OCI-LY1 (cell line): ENCODE results near the gene HDDC2.

Experiments
- H2AFZ ChIP-seq: fragments of 200-600 bp; sonication (generic), shearing (Covaris generic); 2 replicates; pipeline ENCODE4 v1.6.0; 2014; ENCODE audit warnings: antibody characterized with exemption, mild to moderate bottlenecking, low read length
- H3F3A ChIP-seq: fragments of 200-600 bp; sonication (generic), shearing (Covaris generic); 2 replicates; pipeline ENCODE4 v1.6.0; 2014; ENCODE audit warnings: mild to moderate bottlenecking, antibody characterized with exemption, low read length, moderate library complexity; ENCODE audit not compliant: insufficient read depth
- H3K27ac ChIP-seq: fragments of 200-600 bp; sonication (generic); 2 replicates; pipeline ENCODE4 v1.5.1; 2014; ENCODE audit warnings: low read length, mixed run types, mild to moderate bottlenecking, low read depth; ENCODE audit not compliant: poor library complexity, severe bottlenecking
- H3K27me3 ChIP-seq: fragments of 200-600 bp; sonication (generic); 2 replicates; pipeline ENCODE4 v1.6.0; 2014; ENCODE audit warnings: antibody characterized with exemption, mild to moderate bottlenecking, low read length, moderate library complexity; ENCODE audit not compliant: insufficient read depth
- H3K36me3 ChIP-seq: fragments of 200-600 bp; sonication (generic); 2 replicates; pipeline ENCODE4 v1.6.1; 2014; ENCODE audit warnings: mild to moderate bottlenecking, antibody characterized with exemption, low read length, moderate library complexity, mixed read lengths; ENCODE audit not compliant: insufficient read depth
- H3K4me1 ChIP-seq: fragments of 200-600 bp; sonication (generic); 2 replicates; pipeline ENCODE4 v1.5.1; 2014; ENCODE audit warnings: mild to moderate bottlenecking, low read length, moderate library complexity; ENCODE audit not compliant: insufficient read depth, severe bottlenecking
- H3K4me2 ChIP-seq: fragments of 200-600 bp; sonication (generic), shearing (Covaris generic); 2 replicates; pipeline ENCODE4 v1.6.1; 2014; ENCODE audit warnings: low read length
- H3K4me3 ChIP-seq: fragments of 200-600 bp; sonication (generic); 2 replicates; pipeline ENCODE4 v1.5.1; 2014; ENCODE audit warnings: low read length, low read depth, mild to moderate bottlenecking, mixed read lengths; ENCODE audit not compliant: poor library complexity, severe bottlenecking
- H3K79me2 ChIP-seq: fragments of 200-600 bp; shearing (Covaris generic); 2 replicates; pipeline ENCODE4 v1.6.1; 2016; ENCODE audit warnings: mixed run types, low read length, mixed read lengths; ENCODE audit not compliant: insufficient read depth
- H3K9ac ChIP-seq: fragments of 200-600 bp; sonication (generic), shearing (Covaris generic); 2 replicates; pipeline ENCODE4 v1.6.1; 2014; ENCODE audit warnings: mild to moderate bottlenecking, low read length, mixed read lengths
- H3K9me2 ChIP-seq: fragments of 200-600 bp; sonication (generic), shearing (Covaris generic); 2 replicates; pipeline ENCODE4 v1.6.1; 2014; ENCODE audit warnings: low read depth, mild to moderate bottlenecking, low read length, mixed read lengths
- H3K9me3 ChIP-seq: fragments of 200-600 bp; shearing (Covaris generic); 2 replicates; pipeline ENCODE4 v1.6.1; 2014; ENCODE audit warnings: low read length, mixed read lengths
- H4K20me1 ChIP-seq: fragments of 200-600 bp; sonication (generic), shearing (Covaris generic); 2 replicates; pipeline ENCODE4 v1.6.0; 2016; ENCODE audit warnings: mild to moderate bottlenecking, low read length; ENCODE audit not compliant: insufficient read depth
- EZH2 ChIP-seq: fragments of 200-600 bp; sonication (generic), shearing (Covaris generic); IDR thresholded peaks from 2 replicates; pipeline ENCODE4 v1.8.0; 2017; ENCODE audit warnings: borderline replicate concordance, mixed run types, mild to moderate bottlenecking, antibody characterized with exemption, low read length, moderate library complexity, mixed read lengths
- TF ChIP-seq, protein P1 (sequence below): fragments of 200-600 bp; sonication (generic), shearing (Covaris generic); IDR thresholded peaks from 2 replicates; pipeline ENCODE4 v1.5.1; 2017; ENCODE audit warnings: mild to moderate bottlenecking, antibody characterized with exemption, low read length, moderate library complexity, mixed read lengths

Gene HDDC2

GRCh38 chr6:125300992-125301434 lies 754 bp downstream of the HDDC2 start:
- Histone ChIP-seq H3K27me3 (no peaks in the 10 kb centered on the region; the same call in 1 of the 2 replicates), H3K9me2 (no peaks in the 10 kb centered on the region), H3K79me2 (peaks cover 18% of the 10 kb centered on the region), H3K4me3 (peak overlapping the region; percentile 93), H4K20me1 (no peaks in the 10 kb centered on the region), H3K4me1 (peaks cover 24% of the 10 kb centered on the region), H3K27ac (peak overlapping the region; percentile 12), H3K36me3 (peaks cover 45% of the 10 kb centered on the region), H3F3A (peaks cover 4% of the 10 kb centered on the region; the same call in 1 of the 2 replicates), H3K9ac (peak overlapping the region; percentile 91), H3K4me2 (peak overlapping the region; percentile 99), H2AFZ (no peak overlapping the region), H3K9me3 (no peaks in the 10 kb centered on the region)
- TF ChIP-seq, protein P1, sequence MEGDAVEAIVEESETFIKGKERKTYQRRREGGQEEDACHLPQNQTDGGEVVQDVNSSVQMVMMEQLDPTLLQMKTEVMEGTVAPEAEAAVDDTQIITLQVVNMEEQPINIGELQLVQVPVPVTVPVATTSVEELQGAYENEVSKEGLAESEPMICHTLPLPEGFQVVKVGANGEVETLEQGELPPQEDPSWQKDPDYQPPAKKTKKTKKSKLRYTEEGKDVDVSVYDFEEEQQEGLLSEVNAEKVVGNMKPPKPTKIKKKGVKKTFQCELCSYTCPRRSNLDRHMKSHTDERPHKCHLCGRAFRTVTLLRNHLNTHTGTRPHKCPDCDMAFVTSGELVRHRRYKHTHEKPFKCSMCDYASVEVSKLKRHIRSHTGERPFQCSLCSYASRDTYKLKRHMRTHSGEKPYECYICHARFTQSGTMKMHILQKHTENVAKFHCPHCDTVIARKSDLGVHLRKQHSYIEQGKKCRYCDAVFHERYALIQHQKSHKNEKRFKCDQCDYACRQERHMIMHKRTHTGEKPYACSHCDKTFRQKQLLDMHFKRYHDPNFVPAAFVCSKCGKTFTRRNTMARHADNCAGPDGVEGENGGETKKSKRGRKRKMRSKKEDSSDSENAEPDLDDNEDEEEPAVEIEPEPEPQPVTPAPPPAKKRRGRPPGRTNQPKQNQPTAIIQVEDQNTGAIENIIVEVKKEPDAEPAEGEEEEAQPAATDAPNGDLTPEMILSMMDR = no peak
- TF ChIP-seq EZH2 = no peak

- TF ChIP-seq, protein P1 = no peak
- no peak for TF ChIP-seq EZH2
- Histone ChIP-seq H3K79me2 (peaks cover 18% of the 10 kb centered on the region), H4K20me1 (no peaks in the 10 kb centered on the region), H3K9ac (no peak overlapping the region), H2AFZ (no peak overlapping the region), H3K9me2 (no peaks in the 10 kb centered on the region), H3F3A (peaks cover 4% of the 10 kb centered on the region; the same call in 1 of the 2 replicates), H3K9me3 (no peaks in the 10 kb centered on the region), H3K36me3 (peaks cover 61% of the 10 kb centered on the region), H3K27ac (no peak overlapping the region), H3K4me1 (peaks cover 24% of the 10 kb centered on the region), H3K27me3 (no peaks in the 10 kb centered on the region), H3K4me2 (no peak overlapping the region), H3K4me3 (no peak overlapping the region)
Measured at GRCh38 chr6:125299257-125299656, 2.5 kb downstream of the HDDC2 start.

GRCh38 chr6:125296471-125296870 lies 5.3 kb downstream of the HDDC2 start:
- H3K4me3 ChIP-seq = no peak overlapping the region
- no peaks in the 10 kb centered on the region for H4K20me1 ChIP-seq
- H2AFZ ChIP-seq = no peak overlapping the region
- TF ChIP-seq, protein P1 = no peak
- TF ChIP-seq EZH2 = no peak
- peaks cover 89% of the 10 kb centered on the region for H3K36me3 ChIP-seq
- H3K79me2 ChIP-seq = peaks cover 18% of the 10 kb centered on the region
- no peaks in the 10 kb centered on the region for H3K9me2 ChIP-seq
- H3K27ac ChIP-seq = no peak overlapping the region
- peaks cover 18% of the 10 kb centered on the region for H3K4me1 ChIP-seq
- H3F3A ChIP-seq = no peaks in the 10 kb centered on the region
- H3K27me3 ChIP-seq = no peaks in the 10 kb centered on the region
- H3K9ac ChIP-seq = no peak overlapping the region
- H3K4me2 ChIP-seq = no peak overlapping the region
- no peaks in the 10 kb centered on the region for H3K9me3 ChIP-seq
